OCI-LY7 (cell line): Measurements from ENCODE around the gene KCMF1. TPM values are rescaled to one million over a fixed set of nuclear protein-coding genes. Genes with fewer than 3 reads are reported as not detected.

Experiments
- BruUV-seq: library from RNA; stranded (reverse); fragments of 400-500 nt; replicated peaks from 2 replicates; lab custom pipeline; 2021; lab: Mats Ljungman, UMichigan
- CTCF ChIA-PET: fragments of 300-600 bp; sonication (Branson Sonifier 250); formaldehyde crosslinking; loops from one replicate; lab custom pipeline; 2022; ENCODE audit warnings: antibody characterized with exemption; ENCODE audit not compliant: unreplicated experiment; lab: Charles Lee
- POLR2A ChIA-PET: fragments of 300-600 bp; sonication (Branson Sonifier 250); formaldehyde crosslinking; loops from one replicate; lab custom pipeline; 2022; ENCODE audit warnings: antibody characterized with exemption; lab: Charles Lee
- DNase-seq: peaks from one replicate; pipeline ENCODE4 v3.0.0-alpha.2; 2015; ENCODE audit warnings: low spot score
- H2AFZ ChIP-seq: fragments of 200-600 bp; sonication (generic), shearing (Covaris generic); 2 replicates; pipeline ENCODE4 v1.6.1; 2014; ENCODE audit warnings: mild to moderate bottlenecking, antibody characterized with exemption, low read length, moderate library complexity
- H3K27ac ChIP-seq: fragments of 200-600 bp; sonication (generic); 2 replicates; pipeline ENCODE4 v1.5.1; 2014; ENCODE audit warnings: mixed run types, low read depth, mild to moderate bottlenecking, moderate library complexity, low read length, inconsistent platforms; ENCODE audit not compliant: poor library complexity, severe bottlenecking
- H3K36me3 ChIP-seq: fragments of 200-600 bp; sonication (generic); 2 replicates; pipeline ENCODE4 v1.6.1; 2014; ENCODE audit warnings: mild to moderate bottlenecking, antibody characterized with exemption, low read length, moderate library complexity, mixed read lengths; ENCODE audit not compliant: insufficient read depth
- H3K4me1 ChIP-seq: fragments of 200-600 bp; sonication (generic); 2 replicates; pipeline ENCODE4 v1.5.1; 2014; ENCODE audit warnings: mild to moderate bottlenecking, low read length; ENCODE audit not compliant: insufficient read depth, poor library complexity, severe bottlenecking
- H3K4me2 ChIP-seq: fragments of 200-600 bp; sonication (generic); 2 replicates; pipeline ENCODE4 v1.6.1; 2014; ENCODE audit warnings: mild to moderate bottlenecking, low read length
- H3K4me3 ChIP-seq: fragments of 200-600 bp; sonication (generic); 2 replicates; pipeline ENCODE4 v1.5.1; 2014; ENCODE audit warnings: mild to moderate bottlenecking, low read depth, low read length; ENCODE audit not compliant: poor library complexity, severe bottlenecking
- H3K79me2 ChIP-seq: fragments of 200-600 bp; sonication (generic); 2 replicates; pipeline ENCODE4 v1.6.1; 2016; ENCODE audit warnings: low read depth, mild to moderate bottlenecking, low read length, moderate library complexity, mixed read lengths; ENCODE audit not compliant: insufficient read depth
- H3K9me2 ChIP-seq: fragments of 200-600 bp; sonication (generic); 2 replicates; pipeline ENCODE4 v1.6.1; 2016; ENCODE audit warnings: mild to moderate bottlenecking, low read length, mixed read lengths; ENCODE audit not compliant: insufficient read depth
- H3K9me3 ChIP-seq: fragments of 200-600 bp; sonication (generic); 2 replicates; pipeline ENCODE4 v1.6.1; 2014; ENCODE audit warnings: mild to moderate bottlenecking, mixed run types, low read length, mixed read lengths
- H4K20me1 ChIP-seq: fragments of 200-600 bp; sonication (generic); 2 replicates; pipeline ENCODE4 v1.6.1; 2014; ENCODE audit warnings: mild to moderate bottlenecking, antibody characterized with exemption, low read length, moderate library complexity, mixed read lengths; ENCODE audit not compliant: insufficient read depth
- CTCF ChIP-seq: fragments of 200-600 bp; sonication (generic); conservative IDR thresholded peaks from 2 replicates; pipeline ENCODE4 v1.5.1; 2014; ENCODE audit warnings: mild to moderate bottlenecking, antibody characterized with exemption, low read length, moderate library complexity, mixed read lengths
- EZH2phosphoT487 ChIP-seq: fragments of 200-600 bp; sonication (generic); IDR thresholded peaks from 2 replicates; pipeline ENCODE4 v1.6.1; 2018; ENCODE audit warnings: low read depth, borderline replicate concordance, mild to moderate bottlenecking, mixed run types, antibody characterized with exemption, low read length, moderate library complexity, mixed read lengths
- intact Hi-C: fragments of 100-400 bp; cut with micrococcal nuclease; formaldehyde crosslinking; loops from one replicate; pipeline ENCODE4 v1.10.0; 2022; ENCODE audit not compliant: unreplicated experiment
- total RNA-seq, 2 experiments: library from RNA; depleted of rRNA in 1 of 2; stranded (reverse); fragments of >200 nt in 1 of 2; shearing (Covaris generic) in 1 of 2; gene quantifications; 2 replicates each; pipeline ENCODE4 v1.2.3, GENCODE V29; 2014 to 2022

Gene KCMF1
- total RNA-seq, 2 experiments from 2014 or later, result 42.2 to 95.1 TPM

GRCh38 chr2:85016446-85016845, 45.5 kb downstream of the KCMF1 start:
- no TSS peak for BruUV-seq

GRCh38 chr2:85017411-85018048, 46.6 kb downstream of the KCMF1 start:
- Histone ChIP-seq H3K36me3 (peaks cover 27% of the 10 kb centered on the region), H3K4me1 (peaks cover 18% of the 10 kb centered on the region), H2AFZ (no peak overlapping the region), H3K9me2 (no peaks in the 10 kb centered on the region), H4K20me1 (peaks cover 20% of the 10 kb centered on the region), H3K4me3 (no peak overlapping the region), H3K27ac (no peak overlapping the region), H3K9me3 (0 out of 2 replicates have a peak, but pooled peaks cover 5% of the 10 kb centered on the region), H3K79me2 (peaks cover 94% of the 10 kb centered on the region), H3K4me2 (no peak overlapping the region)
- CTCF ChIA-PET, result interaction anchor here (0.8 to 1.3 kb wide), 2 partner anchors 10 to 92 kb away, joined by 3 to 5 read pairs; no protein-coding TSS in a partner anchor
- no peak for TF ChIP-seq EZH2phosphoT487
- TF ChIP-seq CTCF, result peak; percentile 84
- BruUV-seq, result no TSS peak
- POLR2A ChIA-PET, result interaction anchor here (0.6 to 1.2 kb wide), 11 partner anchors 11 to 1230 kb away, joined by 3 to 8 read pairs (median 3); partner anchors contain the start of gene KCMF1
- DNase-seq, result peak; percentile 9
- intact Hi-C loops, result no loop called here

More at GRCh38 chr2:85016446-85016845, 45.5 kb downstream of the KCMF1 start:
- intact Hi-C loops, result no loop called here
- 0 out of 2 replicates have a peak, but pooled peaks cover 5% of the 10 kb centered on the region for H3K9me3 ChIP-seq
- ChIA-PET POLR2A (no interaction called here), CTCF (interaction anchor here (1.7 kb wide), 1 partner anchor 90 kb away, joined by 13 read pairs; no protein-coding TSS in a partner anchor)
- peaks cover 96% of the 10 kb centered on the region for H3K79me2 ChIP-seq
- H4K20me1 ChIP-seq, result peaks cover 27% of the 10 kb centered on the region
- TF ChIP-seq EZH2phosphoT487 (no peak), CTCF (no peak)
- no peak overlapping the region for H2AFZ ChIP-seq
- peaks cover 18% of the 10 kb centered on the region for H3K4me1 ChIP-seq
- H3K4me3 ChIP-seq, result no peak overlapping the region
- H3K4me2 ChIP-seq, result no peak overlapping the region
- H3K9me2 ChIP-seq, result no peaks in the 10 kb centered on the region
- H3K36me3 ChIP-seq, result peaks cover 31% of the 10 kb centered on the region
- no peak for DNase-seq
- H3K27ac ChIP-seq, result no peak overlapping the region

GRCh38 chr2:85018049-85018447, 47.1 kb downstream of the KCMF1 start:
- 0 out of 2 replicates have a peak, but pooled peaks cover 5% of the 10 kb centered on the region for H3K9me3 ChIP-seq
- H3K4me2 ChIP-seq, result no peak overlapping the region
- H3K36me3 ChIP-seq, result peaks cover 24% of the 10 kb centered on the region
- peaks cover 18% of the 10 kb centered on the region for H3K4me1 ChIP-seq
- no peak overlapping the region for H2AFZ ChIP-seq
- TF ChIP-seq EZH2phosphoT487 (no peak), CTCF (peak; percentile 47; the same call in 1 of the 2 replicates)
- no peak for DNase-seq
- H3K79me2 ChIP-seq, result peaks cover 94% of the 10 kb centered on the region
- POLR2A ChIA-PET, result interaction anchor here (0.6 to 1.2 kb wide), 10 partner anchors 13 to 1230 kb away, joined by 3 to 8 read pairs (median 3); partner anchors contain the start of gene KCMF1
- CTCF ChIA-PET, result interaction anchor here (0.5 to 1.3 kb wide), 3 partner anchors 9 to 146 kb away, joined by 3 to 5 read pairs (median 3); no protein-coding TSS in a partner anchor
- H4K20me1 ChIP-seq, result peaks cover 17% of the 10 kb centered on the region
- no peak overlapping the region for H3K4me3 ChIP-seq
- BruUV-seq, result no TSS peak
- no peaks in the 10 kb centered on the region for H3K9me2 ChIP-seq
- no peak overlapping the region for H3K27ac ChIP-seq
- intact Hi-C loops, result no loop called here
